ELF-1 (cell line): ENCODE results near the gene HNRNPH1.
A peak's percentile ranks its signal among the peaks of the same experiment; 100 is the strongest.
"Not testable (repeated sequence)": the region's sequence is repeated elsewhere in the genome, so short reads cannot be mapped to it uniquely, and the experiment has no call there.

ENCODE experiments used
- DNase-seq: peaks from one replicate; pipeline ENCODE4 v3.0.0-alpha.2; 2016; ENCODE audit warnings: low read depth, low spot score

HNRNPH1 gene, protein sequence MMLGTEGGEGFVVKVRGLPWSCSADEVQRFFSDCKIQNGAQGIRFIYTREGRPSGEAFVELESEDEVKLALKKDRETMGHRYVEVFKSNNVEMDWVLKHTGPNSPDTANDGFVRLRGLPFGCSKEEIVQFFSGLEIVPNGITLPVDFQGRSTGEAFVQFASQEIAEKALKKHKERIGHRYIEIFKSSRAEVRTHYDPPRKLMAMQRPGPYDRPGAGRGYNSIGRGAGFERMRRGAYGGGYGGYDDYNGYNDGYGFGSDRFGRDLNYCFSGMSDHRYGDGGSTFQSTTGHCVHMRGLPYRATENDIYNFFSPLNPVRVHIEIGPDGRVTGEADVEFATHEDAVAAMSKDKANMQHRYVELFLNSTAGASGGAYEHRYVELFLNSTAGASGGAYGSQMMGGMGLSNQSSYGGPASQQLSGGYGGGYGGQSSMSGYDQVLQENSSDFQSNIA

DNA sequence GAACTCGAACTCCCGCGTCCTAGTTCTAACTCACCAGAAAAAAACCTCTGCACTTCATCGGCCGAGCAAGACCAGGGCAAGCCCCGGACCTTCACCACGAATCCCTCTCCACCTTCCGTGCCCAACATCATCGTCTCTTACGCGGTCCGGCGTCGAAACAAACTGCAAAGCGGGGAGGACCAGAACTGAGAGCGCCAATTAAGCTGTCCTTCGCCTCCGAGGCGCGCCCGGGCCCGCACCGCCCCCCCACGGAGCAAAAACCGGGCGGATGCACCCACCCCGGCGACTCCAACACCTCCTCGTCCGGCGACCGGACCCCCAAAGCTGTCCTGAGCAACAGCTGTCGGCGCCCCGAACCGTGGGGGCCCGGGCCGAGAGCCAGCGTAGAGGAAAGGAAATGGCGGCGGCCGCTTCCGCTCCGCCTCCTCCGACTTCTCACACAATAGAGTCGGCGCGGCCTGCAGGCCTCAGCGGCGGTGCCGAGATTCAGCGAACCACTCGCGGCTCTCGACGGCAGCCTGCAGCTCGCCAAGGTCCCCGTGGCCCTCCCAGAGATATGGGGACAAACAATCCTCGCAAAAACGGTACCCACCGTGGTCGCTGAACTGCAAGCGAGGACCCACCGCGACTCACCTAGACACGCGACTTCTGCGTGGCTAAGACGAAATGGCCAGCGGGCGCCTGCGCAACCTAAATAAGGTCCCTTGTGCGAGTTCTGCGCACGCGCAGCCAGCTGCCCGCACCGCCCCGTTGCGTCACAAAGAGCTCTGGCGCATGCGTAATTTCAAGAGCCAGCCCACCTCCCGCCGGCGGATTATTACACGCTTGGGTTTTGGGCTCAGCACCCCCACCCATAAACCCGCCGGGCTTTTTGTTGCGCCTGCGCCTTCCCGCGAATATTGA lies at the start of gene HNRNPH1:
Gene HNRNPH1 (minus strand): TSS at position 669 of the 903 bp plus-strand sequence. CDS start 538 bp downstream, at position 131.
- peak; percentile 74 for DNase-seq

DNA sequence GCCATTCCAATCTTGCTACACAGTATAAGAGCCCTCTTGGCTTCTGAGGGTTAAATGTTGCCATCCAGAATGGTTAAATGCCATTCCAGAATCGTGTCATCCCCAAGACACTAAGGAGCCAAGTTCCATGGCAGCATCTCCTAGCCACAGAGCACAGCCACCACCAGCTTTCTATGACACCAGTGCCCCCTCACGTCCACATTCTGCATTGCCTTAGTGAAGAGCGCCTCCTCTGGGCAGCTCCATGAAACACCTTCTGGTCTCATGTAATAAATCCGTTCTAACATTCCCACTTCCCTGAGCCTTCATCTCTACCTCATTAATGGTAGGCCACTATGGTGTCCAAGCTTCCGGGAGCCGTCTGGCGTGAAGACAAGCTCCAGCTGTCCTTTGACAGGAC lies 44.9 kb upstream of the HNRNPH1 start:
- peak; percentile 87 for DNase-seq

DNA sequence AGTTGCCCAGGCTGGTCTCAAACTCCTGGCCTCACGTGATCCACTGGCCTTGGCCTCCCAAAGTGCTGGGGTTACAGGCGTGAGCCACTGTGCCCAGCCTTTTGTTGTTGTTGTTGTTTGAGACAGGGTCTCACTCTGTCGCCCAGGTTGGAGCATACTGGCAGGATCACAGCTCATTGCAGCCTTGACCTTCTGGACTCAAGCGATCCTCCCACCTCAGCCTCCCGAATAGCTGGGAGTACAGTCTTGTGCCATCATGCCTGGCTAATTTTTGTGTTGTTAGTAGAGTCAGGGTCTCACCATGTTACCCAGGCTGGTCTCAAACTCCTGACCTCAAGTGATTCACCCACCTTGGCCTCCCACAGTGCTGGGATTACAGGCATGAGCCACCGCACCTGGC lies 38.2 kb upstream of the HNRNPH1 start:
- not testable (repeated sequence) for DNase-seq

DNA sequence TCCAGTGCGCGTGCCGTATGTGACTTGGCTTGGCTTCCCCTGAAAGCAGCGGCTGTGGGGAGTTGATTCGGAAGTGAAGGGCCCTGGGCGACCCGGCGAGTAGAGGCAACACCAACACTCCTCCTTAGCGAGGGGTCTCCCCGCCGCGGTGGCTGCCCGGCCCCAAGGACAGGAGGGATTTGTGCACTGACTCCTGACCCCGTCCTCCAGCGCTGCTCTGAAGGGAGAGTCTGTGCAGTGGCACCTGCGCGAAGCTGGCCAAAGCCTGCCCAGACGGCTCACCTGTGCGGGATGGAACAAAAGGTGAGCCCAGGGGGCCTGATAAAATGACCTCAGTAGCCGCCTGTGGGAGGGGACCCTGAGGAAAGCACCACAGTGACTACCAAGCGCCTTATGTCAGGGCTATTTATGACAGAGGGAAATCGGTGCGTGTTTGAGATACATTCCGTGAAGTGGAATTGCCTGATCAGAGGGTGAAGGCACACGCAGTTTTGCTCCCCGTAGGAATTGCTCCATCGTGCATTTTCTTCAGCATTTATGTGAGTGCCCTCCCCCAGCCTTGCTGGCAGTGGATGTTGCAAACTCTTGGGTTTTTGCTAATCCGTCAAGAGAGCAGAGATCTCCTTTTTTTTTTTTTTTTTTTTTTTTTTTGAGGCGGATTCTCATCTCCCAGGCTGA lies 34.8 kb upstream of the HNRNPH1 start:
- DNase-seq: peak; percentile 34

DNA sequence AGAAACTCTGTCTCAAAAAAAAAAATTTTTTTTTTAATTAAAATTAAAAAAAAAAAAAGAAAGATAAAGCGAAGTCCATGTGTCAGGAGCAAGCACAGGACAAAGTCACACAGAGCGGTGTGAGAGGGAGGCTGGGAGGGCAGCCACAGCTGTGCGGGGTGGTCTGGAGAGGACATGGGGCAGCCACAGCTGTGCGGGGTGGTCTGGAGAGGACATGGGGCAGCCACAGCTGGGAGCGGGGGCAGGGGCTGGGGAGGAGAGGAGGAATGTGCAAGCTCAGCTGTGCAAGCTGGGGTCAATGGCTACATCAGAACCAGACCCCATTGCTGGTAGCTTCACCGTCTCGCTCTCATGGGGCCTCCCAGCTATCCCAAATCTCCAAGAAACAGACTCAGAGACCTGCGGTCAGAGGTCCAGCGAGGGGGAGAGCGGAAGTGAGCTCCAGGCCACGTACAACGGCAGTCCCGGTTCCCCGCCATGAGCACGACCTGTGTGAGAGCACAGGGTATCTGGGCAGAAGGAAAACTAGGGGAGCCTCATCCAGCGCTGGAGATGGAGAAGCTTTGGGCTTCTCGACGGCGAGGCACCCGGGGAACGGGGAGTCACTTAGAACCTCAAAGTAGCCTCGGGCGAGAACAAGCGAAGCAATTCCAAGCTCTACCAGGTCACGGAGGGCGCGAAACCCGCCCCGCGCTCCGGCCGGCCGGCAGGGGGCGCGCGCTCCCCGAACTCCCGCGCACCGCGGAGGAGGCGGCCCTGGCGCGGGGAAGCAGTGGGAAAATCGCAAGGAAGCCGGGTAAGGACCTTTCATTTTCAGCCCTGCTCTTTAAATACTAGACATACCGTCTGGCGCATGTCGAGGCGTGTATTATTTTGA lies 34.1 kb upstream of the HNRNPH1 start:
- not testable (repeated sequence) for DNase-seq

DNA sequence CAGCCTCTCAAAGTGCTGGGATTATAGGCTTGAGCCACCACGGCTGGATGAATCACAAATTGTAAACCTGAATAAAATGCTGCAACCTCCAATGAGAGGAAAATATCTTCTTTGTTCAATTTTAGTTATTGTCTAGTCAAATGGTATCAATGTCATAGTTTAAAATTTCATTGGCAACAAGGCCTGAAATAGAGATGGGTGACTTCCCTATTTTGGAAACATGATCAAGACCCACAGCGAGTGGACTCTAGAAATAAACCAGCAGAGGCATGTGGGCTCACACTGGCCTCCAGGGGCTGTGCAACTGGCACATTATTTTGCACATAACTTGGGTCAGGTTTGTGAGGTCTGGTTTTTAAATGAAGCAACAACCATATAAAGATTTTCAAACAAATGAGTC lies 29.7 kb upstream of the HNRNPH1 start:
- DNase-seq: not testable (repeated sequence)

DNA sequence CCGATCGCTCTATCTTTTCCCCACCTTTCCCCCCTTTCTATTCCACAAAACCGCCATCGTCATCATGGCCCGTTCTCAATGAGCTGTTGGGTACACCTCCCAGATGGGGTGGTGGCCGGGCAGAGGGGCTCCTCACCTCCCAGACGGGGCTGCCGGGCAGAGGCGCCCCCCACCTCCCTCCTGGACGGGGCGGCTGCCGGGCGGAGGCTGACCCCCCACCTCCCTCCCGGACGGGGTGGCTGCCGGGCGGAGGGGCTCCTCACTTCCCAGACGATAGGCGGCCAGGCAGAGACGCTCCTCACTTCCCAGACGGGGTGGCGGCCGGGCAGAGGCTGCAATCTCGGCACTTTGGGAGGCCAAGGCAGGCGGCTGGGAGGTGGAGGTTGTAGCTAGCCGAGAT lies 26.8 kb upstream of the HNRNPH1 start:
- DNase-seq: not testable (repeated sequence)

DNA sequence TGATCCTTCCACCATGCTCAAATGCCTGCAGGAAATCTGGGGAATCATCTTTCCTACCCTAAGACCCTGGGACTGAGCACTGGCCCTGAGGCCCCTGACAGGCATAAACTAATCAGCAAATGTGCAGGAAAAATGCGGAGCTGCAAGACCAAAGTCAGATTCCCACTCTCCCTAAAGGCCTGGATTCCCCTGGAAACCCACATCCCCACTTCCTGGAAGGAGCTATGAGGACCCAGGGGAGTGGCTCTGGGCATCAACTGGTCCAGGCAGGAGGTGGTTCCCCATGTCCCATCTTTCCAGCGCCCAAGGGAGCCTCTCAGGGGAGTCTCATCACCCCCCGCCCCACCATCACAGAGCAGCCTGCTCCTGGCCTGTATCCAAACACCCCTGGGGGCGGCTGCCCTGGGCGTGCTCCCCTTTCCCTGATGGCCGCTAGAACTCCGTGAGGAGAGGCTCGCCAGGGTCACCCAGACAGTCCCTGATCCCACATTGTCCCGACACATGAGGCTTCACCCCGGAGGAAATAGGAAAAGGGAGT lies 25.8 kb upstream of the HNRNPH1 start:
- not testable (repeated sequence) for DNase-seq

DNA sequence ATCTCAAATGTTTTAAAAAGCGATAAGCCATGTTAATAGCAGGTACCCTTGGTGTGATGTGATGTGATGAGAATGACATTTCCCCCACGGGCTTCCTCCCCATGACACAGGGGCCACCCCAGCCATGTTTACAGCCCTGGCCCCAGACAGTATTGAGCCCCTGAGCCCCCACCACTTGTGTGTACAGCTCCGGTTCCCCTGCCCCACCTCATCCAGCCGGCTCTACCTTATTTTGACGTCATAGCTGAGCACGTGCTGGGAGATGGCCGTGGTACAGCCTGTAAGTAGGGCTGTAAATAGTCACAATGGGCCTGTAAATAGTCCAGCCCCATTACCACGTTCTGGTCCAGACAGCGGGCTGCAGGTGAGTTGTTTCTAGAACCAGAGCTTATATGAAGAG lies 24.9 kb upstream of the HNRNPH1 start:
- no peak for DNase-seq

DNA sequence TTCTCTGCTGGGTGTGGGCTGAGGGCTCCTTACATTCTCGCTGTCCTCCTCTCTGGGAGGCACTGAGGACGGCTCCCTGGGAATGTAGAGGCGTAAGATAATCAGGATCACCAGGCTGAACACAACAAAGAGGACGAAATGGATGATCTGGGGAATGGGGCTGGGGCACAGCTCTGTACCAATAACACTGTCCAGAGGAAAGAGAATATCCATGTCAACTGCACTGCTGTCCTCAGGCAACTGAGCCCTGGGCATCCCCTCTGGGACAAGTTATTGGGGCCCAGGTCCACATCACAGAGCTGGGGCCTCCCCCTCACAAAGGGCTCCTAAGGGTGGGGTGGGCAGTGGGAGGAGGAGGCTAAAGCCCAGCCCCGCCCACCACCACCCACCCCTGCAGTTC lies 21.3 kb upstream of the HNRNPH1 start:
- DNase-seq: not testable (repeated sequence)

DNA sequence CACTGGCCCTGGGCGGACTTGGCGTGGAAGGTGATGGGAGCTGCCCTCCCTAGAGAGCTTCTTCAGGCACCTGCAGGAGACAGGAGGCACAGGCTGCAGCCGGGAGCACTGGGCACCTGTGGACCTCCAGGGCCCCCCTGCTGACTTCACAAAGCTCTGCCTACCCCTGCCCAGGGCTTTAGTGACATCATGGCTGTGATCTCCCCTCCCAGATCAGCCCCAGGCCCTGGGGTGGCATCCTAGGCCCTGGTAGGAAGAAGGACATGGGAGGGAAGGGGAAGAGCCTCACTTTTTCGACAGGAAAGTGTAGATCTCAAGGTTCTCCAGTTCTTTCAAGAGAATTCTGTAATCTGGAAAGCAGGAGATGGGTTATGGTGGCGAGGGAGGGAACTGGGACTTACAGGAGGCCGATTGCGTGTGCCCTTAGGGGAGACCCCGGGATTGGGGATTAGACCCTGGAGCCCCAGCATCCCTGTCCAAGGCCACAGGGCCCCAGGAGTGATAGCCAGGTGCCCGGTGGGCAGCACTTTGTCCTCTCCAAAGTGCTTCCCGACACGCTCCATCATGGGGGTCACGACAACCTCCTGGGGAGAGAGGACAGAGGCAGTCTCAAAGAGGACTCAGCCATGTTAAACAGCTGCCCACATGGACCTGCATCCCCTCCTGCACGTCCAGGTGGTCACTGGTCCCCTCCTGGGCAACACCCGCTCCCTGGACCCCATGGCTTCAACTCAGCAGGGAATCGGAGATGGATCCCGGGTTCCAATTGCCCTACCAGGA lies 19.9 kb upstream of the HNRNPH1 start:
- DNase-seq: not testable (repeated sequence)

DNA sequence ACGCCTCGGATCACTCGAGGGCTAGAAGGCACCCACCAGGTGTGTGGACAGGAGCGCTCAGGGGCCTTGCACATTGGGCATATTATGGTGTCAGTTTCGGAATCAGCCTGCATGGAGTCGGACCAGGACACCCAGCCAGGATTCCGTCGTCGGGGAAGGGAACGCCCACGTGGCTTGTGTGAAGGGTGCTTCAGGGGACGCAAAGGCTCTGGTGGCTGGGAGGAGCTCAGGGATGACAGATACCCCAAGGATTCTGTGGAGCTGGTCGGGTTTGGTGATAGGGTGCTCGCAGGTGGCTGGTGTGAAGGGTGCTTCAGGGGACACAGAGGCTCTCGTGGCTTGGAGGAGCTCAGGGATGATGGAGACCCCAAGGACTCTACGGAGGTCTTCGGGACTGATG lies 19.2 kb upstream of the HNRNPH1 start:
- DNase-seq: not testable (repeated sequence)

DNA sequence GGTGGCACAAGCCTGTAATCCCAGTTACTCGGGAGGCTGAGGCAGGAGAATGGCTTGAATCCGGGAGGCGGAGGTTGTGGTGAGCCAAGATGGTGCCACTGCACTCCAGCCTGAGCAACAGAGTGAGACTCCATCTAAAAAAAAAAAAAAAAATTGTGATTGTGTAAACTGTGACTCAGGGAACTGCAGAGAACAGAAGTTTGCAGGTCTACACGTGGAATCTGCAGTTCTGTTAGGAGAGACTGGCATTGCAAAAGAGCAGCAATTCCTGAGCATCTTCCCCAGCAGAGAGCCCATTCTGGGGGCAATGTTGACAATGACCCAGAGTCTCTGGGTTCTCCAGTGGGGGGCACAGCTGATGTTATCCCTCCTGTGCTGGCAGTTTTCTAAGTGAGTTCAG lies 18.3 kb upstream of the HNRNPH1 start:
- not testable (repeated sequence) for DNase-seq

DNA sequence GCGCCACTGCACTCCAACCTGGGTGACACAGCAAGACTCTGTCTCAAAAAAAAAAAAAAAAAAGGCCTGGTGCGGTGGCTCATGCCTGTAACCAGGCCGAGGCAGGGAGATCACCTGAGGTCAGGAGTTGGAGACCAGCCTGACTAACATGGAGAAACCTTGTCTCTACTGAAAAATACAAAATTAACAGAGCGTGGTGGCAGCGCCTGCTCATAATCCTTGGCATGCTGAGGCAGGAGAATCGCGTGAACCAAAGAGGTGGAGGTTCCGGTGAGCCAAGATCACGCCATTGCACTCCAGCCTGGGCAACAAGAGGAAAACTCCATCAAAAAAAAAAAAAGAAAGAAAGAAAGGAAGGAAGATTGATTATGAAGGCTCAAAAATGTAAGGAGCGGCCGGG lies 15.8 kb upstream of the HNRNPH1 start:
- DNase-seq: not testable (repeated sequence)

DNA sequence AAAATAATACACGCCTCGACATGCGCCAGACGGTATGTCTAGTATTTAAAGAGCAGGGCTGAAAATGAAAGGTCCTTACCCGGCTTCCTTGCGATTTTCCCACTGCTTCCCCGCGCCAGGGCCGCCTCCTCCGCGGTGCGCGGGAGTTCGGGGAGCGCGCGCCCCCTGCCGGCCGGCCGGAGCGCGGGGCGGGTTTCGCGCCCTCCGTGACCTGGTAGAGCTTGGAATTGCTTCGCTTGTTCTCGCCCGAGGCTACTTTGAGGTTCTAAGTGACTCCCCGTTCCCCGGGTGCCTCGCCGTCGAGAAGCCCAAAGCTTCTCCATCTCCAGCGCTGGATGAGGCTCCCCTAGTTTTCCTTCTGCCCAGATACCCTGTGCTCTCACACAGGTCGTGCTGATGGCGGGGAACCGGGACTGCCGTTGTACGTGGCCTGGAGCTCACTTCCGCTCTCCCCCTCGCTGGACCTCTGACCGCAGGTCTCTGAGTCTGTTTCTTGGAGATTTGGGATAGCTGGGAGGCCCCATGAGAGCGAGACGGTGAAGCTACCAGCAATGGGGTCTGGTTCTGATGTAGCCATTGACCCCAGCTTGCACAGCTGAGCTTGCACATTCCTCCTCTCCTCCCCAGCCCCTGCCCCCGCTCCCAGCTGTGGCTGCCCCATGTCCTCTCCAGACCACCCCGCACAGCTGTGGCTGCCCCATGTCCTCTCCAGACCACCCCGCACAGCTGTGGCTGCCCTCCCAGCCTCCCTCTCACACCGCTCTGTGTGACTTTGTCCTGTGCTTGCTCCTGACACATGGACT lies 11.1 kb upstream of the HNRNPH1 start:
- DNase-seq: not testable (repeated sequence)

DNA sequence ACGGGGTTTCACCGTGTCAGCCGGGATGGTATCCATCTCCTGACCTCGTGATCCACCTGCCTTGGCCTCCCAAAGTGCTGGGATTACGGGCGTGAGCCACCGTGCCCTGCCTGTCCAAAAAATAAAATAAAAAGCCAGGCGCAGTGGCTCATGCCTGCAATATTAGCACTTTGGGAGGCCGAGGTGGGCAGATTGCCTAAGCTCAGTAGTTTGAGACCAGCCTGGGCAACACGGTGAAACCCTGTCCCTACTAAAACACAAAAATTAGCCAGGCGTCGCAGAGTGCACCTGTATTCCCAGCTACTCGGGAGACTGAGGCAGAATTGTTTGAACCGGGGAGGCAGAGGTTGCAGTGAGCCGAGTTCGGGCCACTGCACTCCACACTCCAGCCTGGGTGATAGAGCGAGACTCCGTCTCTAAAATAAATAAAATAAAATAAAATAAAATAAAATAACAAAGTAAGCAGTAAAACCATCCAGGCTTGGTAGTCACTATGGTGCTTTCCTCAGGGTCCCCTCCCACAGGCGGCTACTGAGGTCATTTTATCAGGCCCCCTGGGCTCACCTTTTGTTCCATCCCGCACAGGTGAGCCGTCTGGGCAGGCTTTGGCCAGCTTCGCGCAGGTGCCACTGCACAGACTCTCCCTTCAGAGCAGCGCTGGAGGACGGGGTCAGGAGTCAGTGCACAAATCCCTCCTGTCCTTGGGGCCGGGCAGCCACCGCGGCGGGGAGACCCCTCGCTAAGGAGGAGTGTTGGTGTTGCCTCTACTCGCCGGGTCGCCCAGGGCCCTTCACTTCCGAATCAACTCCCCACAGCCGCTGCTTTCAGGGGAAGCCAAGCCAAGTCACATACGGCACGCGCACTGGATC lies 10.3 kb upstream of the HNRNPH1 start:
- DNase-seq: not testable (repeated sequence)

DNA sequence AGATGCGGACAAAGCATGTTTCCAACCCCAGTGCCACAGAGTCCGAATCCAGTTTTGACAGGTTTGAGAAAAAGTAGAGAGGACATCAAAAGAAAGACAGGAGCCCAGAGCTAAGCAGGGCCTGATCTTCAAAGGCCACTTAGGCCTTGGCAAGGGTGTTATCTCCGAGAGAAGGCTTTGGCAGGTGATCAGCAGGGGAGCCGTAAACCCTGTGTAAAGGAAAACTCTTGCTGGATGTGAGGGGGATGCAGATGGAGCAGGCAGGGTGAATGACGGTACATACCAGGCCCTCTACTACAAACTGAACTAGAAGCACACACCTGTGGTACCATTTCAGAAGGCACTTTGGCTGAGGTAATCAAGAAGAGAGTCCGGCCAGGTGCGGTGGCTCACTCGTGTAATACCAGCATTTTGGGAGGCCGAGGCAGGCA lies 1.4 kb upstream of the HNRNPH1 start:
- DNase-seq: peak; percentile 60
